Body of pancreas (tissue), 4 donors: ENCODE measurements around the gene KIRREL3. TPM values are rescaled to one million over a fixed set of nuclear protein-coding genes. Genes with fewer than 3 reads are reported as not detected.

Source experiments
- ATAC-seq: fragments of 150-250 bp; one replicate; pipeline ENCODE4 v1.9.1; 2016
- DNase-seq, 4 donors: peaks; one replicate each; pipeline ENCODE4 v3.0.0-alpha.2; 2019
- H3K27ac ChIP-seq, 4 donors: fragments of 200-600 bp; sonication (generic); 1 replicate in 3 of 4; 2 replicates in 1 of 4; pipeline versions ENCODE4 v1.5.1 to v1.6.1; 2016 to 2019; ENCODE audit warnings: mild to moderate bottlenecking in 1 of 4, mixed read lengths in 1 of 4, moderate library complexity in 1 of 4
- H3K27me3 ChIP-seq, 2 donors: fragments of 200-600 bp; sonication (generic); one replicate each; pipeline ENCODE4 v1.6.0; 2016; ENCODE audit warnings: mild to moderate bottlenecking in 1 of 2
- H3K36me3 ChIP-seq, 2 donors: fragments of 200-600 bp; sonication (generic); replicated peaks in 1 of 2; 2 replicates each; pipeline ENCODE4 v1.5.1; 2016; ENCODE audit warnings: low read depth in 2 of 2; ENCODE audit not compliant: insufficient read depth in 1 of 2
- H3K4me1 ChIP-seq: fragments of 200-600 bp; sonication (generic); one replicate; pipeline ENCODE4 v1.6.0; 2016
- H3K4me3 ChIP-seq, 2 donors: fragments of 200-600 bp; sonication (generic); 1 replicate in 1 of 2; 2 replicates in 1 of 2; pipeline ENCODE4 v1.5.1; 2016 to 2019
- H3K9me3 ChIP-seq, 3 donors: fragments of 200-600 bp; sonication (generic); 1 replicate in 2 of 3; 2 replicates in 1 of 3; pipeline ENCODE4 v1.5.1; 2016
- CTCF ChIP-seq, 7 experiments: fragments of 450-650 bp in 4 of 7; fragments of 200-600 bp in 3 of 7; sonication (generic) in 3 of 7; IDR thresholded peaks; one replicate each; pipeline ENCODE4 v1.5.1; 2016 to 2019; ENCODE audit warnings: antibody characterized with exemption in 7 of 7
- POLR2A ChIP-seq, 3 donors: fragments of 450-650 bp; IDR thresholded peaks; one replicate each; pipeline ENCODE4 v1.6.1; 2016; ENCODE audit warnings: antibody characterized with exemption in 3 of 3, mild to moderate bottlenecking in 2 of 3
- WGBS, 2 donors: methylation state at CpG; one replicate each; pipeline ENCODE4 v1.1.5; 2017; 5-methylcytosine and 5-hydroxymethylcytosine counted together
- intact Hi-C: fragments of 100-400 bp; cut with DNase I; formaldehyde crosslinking; loops from one replicate; pipeline ENCODE4 v1.15.1; 2023
- total RNA-seq, 2 donors: library from RNA; depleted of rRNA; stranded (reverse); fragments of >200 nt; gene quantifications; one replicate each; pipeline ENCODE4 v1.1.0, GENCODE V29; 2016

Gene KIRREL3
- total RNA-seq, 2 donors from 2014 or later = 0.26 TPM; not detected in 1

- ATAC-seq = no peak
- Histone ChIP-seq H3K36me3 (no peaks in the 10 kb centered on the region), H3K27me3 (no peaks in the 10 kb centered on the region), H3K4me1 (no peaks in the 10 kb centered on the region), H3K4me3 (no peak overlapping the region), H3K27ac (no peak overlapping the region), H3K9me3 (no peaks in the 10 kb centered on the region)
- intact Hi-C loops = no loop called here
- DNase-seq = no peak
- WGBS, 2 donors = 15 to 22% methylated on average over 5 of the region's 5 CpGs
- TF ChIP-seq POLR2A (IDR thresholded peaks at IDR 0.05) = no peak
- TF ChIP-seq CTCF (IDR thresholded peaks at IDR 0.05) = no peak
Observed at GRCh38 chr11:126502982-126503381, 497.6 kb downstream of the KIRREL3 start.

- Histone ChIP-seq H3K4me3 (no peak overlapping the region), H3K27ac (no peak overlapping the region), H3K27me3 (no peaks in the 10 kb centered on the region), H3K4me1 (no peaks in the 10 kb centered on the region), H3K9me3 (no peaks in the 10 kb centered on the region), H3K36me3 (no peaks in the 10 kb centered on the region)
- intact Hi-C loops = no loop called here
- 27 to 34% methylated on average over 1 to 2 of the region's 2 CpGs for WGBS, 2 donors
- TF ChIP-seq CTCF (IDR thresholded peaks at IDR 0.05) (no peak), POLR2A (IDR thresholded peaks at IDR 0.05) (no peak)
- no peak for ATAC-seq
- DNase-seq = peak in 1 of 4 donors; percentile 2
Observed at GRCh38 chr11:126502159-126502558, 498.4 kb downstream of the KIRREL3 start.

GRCh38 chr11:126501641-126502040 lies 498.9 kb downstream of the KIRREL3 start:
- Histone ChIP-seq H3K4me3 (no peak overlapping the region), H3K9me3 (no peaks in the 10 kb centered on the region), H3K27me3 (no peaks in the 10 kb centered on the region), H3K4me1 (no peaks in the 10 kb centered on the region), H3K27ac (no peak overlapping the region), H3K36me3 (no peaks in the 10 kb centered on the region)
- DNase-seq (peak in 1 of 4 donors; percentile 0), ATAC-seq (no peak)
- intact Hi-C loops = no loop called here
- no peak for TF ChIP-seq CTCF (IDR thresholded peaks at IDR 0.05)
- no peak for TF ChIP-seq POLR2A (IDR thresholded peaks at IDR 0.05)
- 68 to 75% methylated on average over 6 of the region's 6 CpGs for WGBS, 2 donors

- Histone ChIP-seq H3K27ac (no peak overlapping the region), H3K36me3 (no peaks in the 10 kb centered on the region), H3K4me3 (no peak overlapping the region), H3K27me3 (no peaks in the 10 kb centered on the region), H3K9me3 (no peaks in the 10 kb centered on the region), H3K4me1 (no peaks in the 10 kb centered on the region)
- intact Hi-C loops = no loop called here
- TF ChIP-seq POLR2A (IDR thresholded peaks at IDR 0.05) = no peak
- no peak for TF ChIP-seq CTCF (IDR thresholded peaks at IDR 0.05)
- ATAC-seq (no peak), DNase-seq (peak in 1 of 4 donors; percentile 2)
- 49 to 51% methylated on average over 10 of the region's 10 CpGs for WGBS, 2 donors
Observed at GRCh38 chr11:126500981-126501380, 499.6 kb downstream of the KIRREL3 start.

- Histone ChIP-seq H3K27ac (no peak overlapping the region), H3K4me1 (no peaks in the 10 kb centered on the region), H3K36me3 (no peaks in the 10 kb centered on the region), H3K9me3 (no peaks in the 10 kb centered on the region), H3K4me3 (no peak overlapping the region), H3K27me3 (no peaks in the 10 kb centered on the region)
- TF ChIP-seq CTCF (IDR thresholded peaks at IDR 0.05) (no peak), POLR2A (IDR thresholded peaks at IDR 0.05) (no peak)
- intact Hi-C loops = no loop called here
- ATAC-seq (no peak), DNase-seq (no peak)
- WGBS, 2 donors = 34 to 40% methylated on average over 19 of the region's 19 CpGs
Observed at GRCh38 chr11:126499131-126499752, 501.3 kb downstream of the KIRREL3 start.
